ENCODE measurements around the gene GNB1.
"Not testable (repeated sequence)": the region's sequence is repeated elsewhere in the genome, so short reads cannot be mapped to it uniquely, and the experiment has no call there.

Gene GNB1

DNA sequence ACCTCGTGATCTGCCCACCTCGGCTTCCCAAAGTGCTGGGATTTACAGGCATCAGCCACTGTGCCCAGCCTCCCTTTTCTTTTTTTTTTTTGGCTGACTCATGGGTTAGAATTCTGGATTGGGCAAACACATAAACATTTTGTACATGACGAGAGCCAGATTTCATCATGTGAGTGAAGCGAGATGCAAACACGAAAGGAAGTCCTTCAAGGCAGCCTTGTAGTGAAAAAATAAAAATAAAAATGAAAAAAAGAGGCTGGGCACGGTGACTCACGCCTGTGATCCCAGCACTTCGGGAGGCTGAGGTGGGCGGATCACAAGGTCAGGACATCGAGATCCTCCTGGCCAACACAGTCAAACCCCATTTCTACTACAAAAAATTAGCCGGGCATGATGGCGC is 149.9 kb downstream of the GNB1 start:
- not testable (repeated sequence) for DNase-seq (ENCODE audit: low spot score)

DNA sequence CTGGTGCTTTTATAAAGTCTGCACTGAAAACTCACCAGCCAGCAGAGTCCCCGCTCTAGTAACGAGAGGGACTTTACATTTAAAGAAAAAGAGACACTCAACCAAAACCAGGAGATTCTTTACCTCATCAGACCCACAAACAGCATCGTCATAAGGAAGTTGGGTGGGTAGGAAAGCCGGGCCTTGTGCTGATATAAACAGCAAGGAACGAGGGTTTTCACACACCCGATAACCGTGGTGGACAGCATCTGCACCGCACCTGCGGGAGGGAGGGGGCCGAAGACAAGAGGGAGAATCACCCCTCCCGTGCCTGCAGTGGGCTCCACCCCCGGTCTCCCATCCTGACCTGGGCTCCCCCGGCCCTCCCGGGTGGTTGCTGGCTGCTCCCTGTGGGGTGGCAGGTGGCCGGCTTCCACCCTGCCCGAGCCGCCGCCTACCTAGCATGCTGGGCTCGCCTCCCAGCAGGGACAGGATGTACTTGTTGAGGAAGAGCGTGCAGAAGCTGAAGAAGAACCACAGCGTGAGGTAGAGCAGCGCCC is 152.0 kb downstream of the GNB1 start:
- DNase-seq (ENCODE audit: low spot score): not testable (repeated sequence)

DNA sequence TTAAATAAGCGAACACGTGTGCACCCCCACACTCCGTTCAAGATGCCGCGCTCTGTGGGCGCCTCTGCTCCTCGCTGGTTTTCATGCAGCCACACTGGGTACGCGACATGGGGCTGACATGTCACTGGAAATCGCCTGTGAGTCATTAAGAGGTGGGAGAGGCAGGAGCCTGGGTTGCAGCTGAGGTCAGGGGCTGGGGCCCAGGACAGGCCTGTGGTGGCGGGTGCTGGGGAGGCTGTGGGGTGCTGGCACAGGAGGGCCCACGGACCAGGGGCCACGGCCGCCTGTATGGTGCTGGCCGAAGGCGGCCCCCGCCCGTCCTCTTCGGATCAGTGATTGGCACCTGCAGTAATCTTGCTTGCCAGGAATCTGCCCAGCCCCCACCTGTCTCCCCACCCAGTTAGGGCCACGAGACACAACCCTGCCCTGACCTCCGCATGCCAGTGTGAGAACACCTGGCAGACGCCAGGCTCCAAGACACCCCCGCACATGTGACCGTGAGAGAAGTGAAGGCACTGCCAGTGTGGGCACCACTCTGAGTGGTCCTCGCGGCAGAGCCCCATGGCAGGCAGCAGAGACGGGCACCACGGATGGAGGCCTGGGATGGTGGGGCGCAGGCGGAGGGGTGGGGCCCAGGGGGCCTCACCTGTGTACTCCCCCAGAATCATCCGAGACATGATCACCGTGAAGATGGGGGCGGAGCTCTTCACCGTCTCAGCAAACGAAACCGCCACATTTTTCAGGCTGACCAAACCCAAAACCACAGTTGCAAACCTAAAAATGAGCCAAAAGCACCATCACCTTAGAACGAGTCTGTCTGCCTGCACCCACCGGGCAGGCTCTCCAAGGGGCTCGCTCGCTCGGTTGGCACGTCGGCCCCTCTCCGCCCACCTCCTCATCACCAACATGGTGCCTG is 153.0 kb downstream of the GNB1 start:
- DNase-seq (ENCODE audit: low spot score): not testable (repeated sequence)
